Natural killer cell treated with Interleukin-12 subunit alpha and Interleukin-12 subunit beta and Interleukin-15 and Interleukin-18, amount 100 ng/mL, for 72 hours (primary cell): ENCODE measurements around the gene OR2K2. TPM values are rescaled to one million over a fixed set of nuclear protein-coding genes. Genes with fewer than 3 reads are reported as not detected.
"Not testable (repeated sequence)": the region's sequence is repeated elsewhere in the genome, so short reads cannot be mapped to it uniquely, and the experiment has no call there.

ENCODE experiments used
- ATAC-seq, 2 donors: fragments of 150-1000 bp; cut with Tn5 transposase in 1 of 2; sonication (Bioruptor Pico), chemical (Tn5 transposase) in 1 of 2; 2 replicates each; pipeline ENCODE4 v1.10.0; 2021
- DNase-seq: peaks from one replicate; pipeline ENCODE4 v3.0.0; 2022; ENCODE audit warnings: low spot score
- H3K27ac Mint-ChIP-seq, 2 donors: 1 replicate in 1 of 2; 2 replicates in 1 of 2; pipeline ENCODE4 v1.8.0; 2022; ENCODE audit warnings: mixed read lengths in 2 of 2, mild to moderate bottlenecking in 1 of 2, moderate library complexity in 1 of 2
- H3K27me3 Mint-ChIP-seq, 2 donors: 1 replicate in 1 of 2; 2 replicates in 1 of 2; pipeline ENCODE4 v1.8.0; 2022; ENCODE audit warnings: mixed read lengths in 2 of 2
- H3K36me3 Mint-ChIP-seq: one replicate; pipeline ENCODE4 v1.8.0; 2022; ENCODE audit warnings: mixed read lengths
- H3K4me1 Mint-ChIP-seq, 2 donors: 1 replicate in 1 of 2; 2 replicates in 1 of 2; pipeline ENCODE4 v1.8.0; 2022; ENCODE audit warnings: low read depth in 2 of 2, mixed read lengths in 2 of 2, mild to moderate bottlenecking in 1 of 2
- H3K4me3 Mint-ChIP-seq: one replicate; pipeline ENCODE4 v1.8.0; 2022; ENCODE audit warnings: mixed read lengths
- H3K9me3 Mint-ChIP-seq: 2 replicates; pipeline ENCODE4 v1.8.0; 2022; ENCODE audit warnings: mixed read lengths
- total RNA-seq, 2 donors: library from RNA; stranded (reverse); gene quantifications; one replicate each; pipeline ENCODE4 v1.2.3, GENCODE V29; 2022

OR2K2 gene
- total RNA-seq, 2 donors from 2014 or later, result not detected

- Mint-ChIP-seq H3K4me1 (no peaks in the 10 kb centered on the region), H3K27ac (no peak overlapping the region), H3K27me3 (peaks cover 6 to 20% of the 10 kb centered on the region in 2 donors), H3K9me3 (peaks cover 7% of the 10 kb centered on the region), H3K36me3 (peaks cover 4% of the 10 kb centered on the region), H3K4me3 (no peak overlapping the region)
- DNase-seq, result no peak
- ATAC-seq, result no peak
These were observed 9.4 kb downstream of the OR2K2 start for GRCh38 chr9:111320631-111321030.

GRCh38 chr9:111316796-111317195 lies 13.2 kb downstream of the OR2K2 start:
- no peak for ATAC-seq
- DNase-seq, result no peak
- Mint-ChIP-seq H3K27ac (no peak overlapping the region), H3K4me3 (no peak overlapping the region), H3K4me1 (no peaks in the 10 kb centered on the region), H3K9me3 (peaks cover 7% of the 10 kb centered on the region), H3K27me3 (peaks cover 3 to 16% of the 10 kb centered on the region in 2 donors), H3K36me3 (peaks cover under 1% of the 10 kb centered on the region)

- Mint-ChIP-seq H3K27me3 (peaks cover 0 to 7% of the 10 kb centered on the region in 2 donors), H3K27ac (no peak overlapping the region), H3K9me3 (no peaks in the 10 kb centered on the region), H3K4me3 (no peak overlapping the region), H3K36me3 (no peaks in the 10 kb centered on the region), H3K4me1 (no peaks in the 10 kb centered on the region)
- DNase-seq, result no peak
- no peak for ATAC-seq
These were observed 24.1 kb downstream of the OR2K2 start for GRCh38 chr9:111305914-111306313.

GRCh38 chr9:111304000-111304399 lies 26.0 kb downstream of the OR2K2 start:
- H3K9me3 Mint-ChIP-seq, H3K27me3 Mint-ChIP-seq, DNase-seq, ATAC-seq, H3K4me3 Mint-ChIP-seq, H3K36me3 Mint-ChIP-seq, H3K4me1 Mint-ChIP-seq, H3K27ac Mint-ChIP-seq: not testable (repeated sequence)

- Mint-ChIP-seq H3K9me3 (peaks cover 3% of the 10 kb centered on the region), H3K4me1 (no peaks in the 10 kb centered on the region), H3K27ac (no peak overlapping the region), H3K27me3 (peaks cover 6 to 16% of the 10 kb centered on the region in 2 donors), H3K36me3 (no peaks in the 10 kb centered on the region), H3K4me3 (no peak overlapping the region)
- ATAC-seq, result no peak
- DNase-seq, result no peak
These were observed 28.8 kb downstream of the OR2K2 start for GRCh38 chr9:111301195-111301594.

- Mint-ChIP-seq H3K36me3 (no peaks in the 10 kb centered on the region), H3K4me1 (no peaks in the 10 kb centered on the region), H3K27ac (no peak overlapping the region), H3K27me3 (peaks cover 6 to 16% of the 10 kb centered on the region in 2 donors), H3K9me3 (peaks cover 3% of the 10 kb centered on the region), H3K4me3 (no peak overlapping the region)
- ATAC-seq (no peak), DNase-seq (no peak)
These were observed 29.8 kb downstream of the OR2K2 start for GRCh38 chr9:111300140-111300735.

GRCh38 chr9:111299599-111299966 lies 30.4 kb downstream of the OR2K2 start:
- ATAC-seq, H3K9me3 Mint-ChIP-seq, H3K27ac Mint-ChIP-seq, H3K4me1 Mint-ChIP-seq, DNase-seq, H3K36me3 Mint-ChIP-seq, H3K4me3 Mint-ChIP-seq: not testable (repeated sequence)
- peaks cover 6 to 19% of the 10 kb centered on the region in 2 donors for H3K27me3 Mint-ChIP-seq

- H3K27me3 Mint-ChIP-seq, result peaks cover 6 to 25% of the 10 kb centered on the region in 2 donors
- H3K27ac Mint-ChIP-seq, result no peak overlapping the region
- no peak overlapping the region for H3K4me3 Mint-ChIP-seq
- no peaks in the 10 kb centered on the region for H3K36me3 Mint-ChIP-seq
- ATAC-seq (no peak), DNase-seq (no peak)
- no peaks in the 10 kb centered on the region for H3K4me1 Mint-ChIP-seq
- peaks cover 3% of the 10 kb centered on the region for H3K9me3 Mint-ChIP-seq
These were observed 31.1 kb downstream of the OR2K2 start for GRCh38 chr9:111298731-111299598.

GRCh38 chr9:111298111-111298510 lies 31.9 kb downstream of the OR2K2 start:
- H3K27me3 Mint-ChIP-seq, result peaks cover 6 to 25% of the 10 kb centered on the region in 2 donors
- H3K4me1 Mint-ChIP-seq, result no peaks in the 10 kb centered on the region
- no peak overlapping the region for H3K4me3 Mint-ChIP-seq
- H3K9me3 Mint-ChIP-seq, result peaks cover 3% of the 10 kb centered on the region
- H3K27ac Mint-ChIP-seq, result no peak overlapping the region
- no peaks in the 10 kb centered on the region for H3K36me3 Mint-ChIP-seq
- no peak for ATAC-seq
- no peak for DNase-seq

GRCh38 chr9:111297066-111297824 lies 32.8 kb downstream of the OR2K2 start:
- ATAC-seq (no peak), DNase-seq (no peak)
- Mint-ChIP-seq H3K4me1 (no peaks in the 10 kb centered on the region), H3K27me3 (peaks cover 8 to 25% of the 10 kb centered on the region in 2 donors), H3K27ac (no peak overlapping the region), H3K36me3 (no peaks in the 10 kb centered on the region), H3K4me3 (no peak overlapping the region), H3K9me3 (peaks cover 3% of the 10 kb centered on the region)

GRCh38 chr9:111294691-111295451 lies 35.2 kb downstream of the OR2K2 start:
- no peak overlapping the region for H3K4me3 Mint-ChIP-seq
- DNase-seq (no peak), ATAC-seq (no peak)
- H3K27ac Mint-ChIP-seq, result no peak overlapping the region
- H3K36me3 Mint-ChIP-seq, result no peaks in the 10 kb centered on the region
- H3K27me3 Mint-ChIP-seq, result peaks cover 7 to 16% of the 10 kb centered on the region in 2 donors
- H3K4me1 Mint-ChIP-seq, result no peaks in the 10 kb centered on the region
- H3K9me3 Mint-ChIP-seq, result peaks cover 3% of the 10 kb centered on the region

GRCh38 chr9:111287127-111287526 lies 42.9 kb downstream of the OR2K2 start:
- no peak overlapping the region for H3K4me3 Mint-ChIP-seq
- no peaks in the 10 kb centered on the region for H3K36me3 Mint-ChIP-seq
- peaks cover 3% of the 10 kb centered on the region for H3K9me3 Mint-ChIP-seq
- H3K27ac Mint-ChIP-seq, result no peak overlapping the region
- ATAC-seq, result no peak
- DNase-seq, result no peak
- no peaks in the 10 kb centered on the region for H3K4me1 Mint-ChIP-seq
- peaks cover 3 to 27% of the 10 kb centered on the region in 2 donors for H3K27me3 Mint-ChIP-seq

GRCh38 chr9:111284703-111285102 lies 45.3 kb downstream of the OR2K2 start:
- no peak overlapping the region for H3K4me3 Mint-ChIP-seq
- peaks cover 3% of the 10 kb centered on the region for H3K9me3 Mint-ChIP-seq
- H3K36me3 Mint-ChIP-seq, result no peaks in the 10 kb centered on the region
- no peak for DNase-seq
- ATAC-seq, result no peak
- H3K27ac Mint-ChIP-seq, result no peak overlapping the region
- H3K4me1 Mint-ChIP-seq, result no peaks in the 10 kb centered on the region
- peaks cover 4 to 43% of the 10 kb centered on the region in 2 donors for H3K27me3 Mint-ChIP-seq
